Right atrium auricular region (tissue), 2 donors: Measurements from ENCODE around the gene DNAJA3. TPM values are rescaled to one million over a fixed set of nuclear protein-coding genes. Genes with fewer than 3 reads are reported as not detected.

ENCODE experiments used
- DNase-seq: peaks from one replicate; pipeline ENCODE4 v3.0.0-alpha.2; 2019; ENCODE audit warnings: low spot score
- H3K27ac ChIP-seq, 2 donors: fragments of 200-600 bp; sonication (generic); 1 replicate in 1 of 2; 2 replicates in 1 of 2; pipeline ENCODE4 v1.5.1; 2016 to 2019
- H3K27me3 ChIP-seq, 2 donors: fragments of 200-600 bp; sonication (generic); one replicate each; pipeline versions ENCODE4 v1.5.1 to v1.6.0; 2017 to 2019
- H3K36me3 ChIP-seq: fragments of 200-600 bp; sonication (generic); one replicate; pipeline ENCODE4 v1.5.1; 2016
- H3K4me1 ChIP-seq, 2 donors: fragments of 200-600 bp; sonication (generic); one replicate each; pipeline versions ENCODE4 v1.5.1 to v1.6.0; 2017 to 2019
- H3K4me3 ChIP-seq, 2 donors: fragments of 200-600 bp; sonication (generic); 1 replicate in 1 of 2; 2 replicates in 1 of 2; pipeline ENCODE4 v1.5.1; 2017 to 2019; ENCODE audit warnings: mild to moderate bottlenecking in 1 of 2, moderate library complexity in 1 of 2
- H3K9me3 ChIP-seq, 2 donors: fragments of 200-600 bp; sonication (generic); one replicate each; pipeline ENCODE4 v1.5.1; 2019
- total RNA-seq, 2 donors: library from RNA; depleted of rRNA; stranded (reverse); fragments of >200 nt; gene quantifications; one replicate each; pipeline ENCODE4 v1.1.0, GENCODE V29; 2016
- TF ChIP-seq, protein P1 (sequence below), 2 donors: fragments of 200-600 bp; sonication (generic); IDR thresholded peaks; one replicate each; pipeline ENCODE4 v1.5.1; 2019; ENCODE audit warnings: antibody characterized with exemption in 2 of 2

The DNAJA3 gene
- total RNA-seq, 2 donors from 2014 or later: 47.6 to 50.5 TPM

DNA sequence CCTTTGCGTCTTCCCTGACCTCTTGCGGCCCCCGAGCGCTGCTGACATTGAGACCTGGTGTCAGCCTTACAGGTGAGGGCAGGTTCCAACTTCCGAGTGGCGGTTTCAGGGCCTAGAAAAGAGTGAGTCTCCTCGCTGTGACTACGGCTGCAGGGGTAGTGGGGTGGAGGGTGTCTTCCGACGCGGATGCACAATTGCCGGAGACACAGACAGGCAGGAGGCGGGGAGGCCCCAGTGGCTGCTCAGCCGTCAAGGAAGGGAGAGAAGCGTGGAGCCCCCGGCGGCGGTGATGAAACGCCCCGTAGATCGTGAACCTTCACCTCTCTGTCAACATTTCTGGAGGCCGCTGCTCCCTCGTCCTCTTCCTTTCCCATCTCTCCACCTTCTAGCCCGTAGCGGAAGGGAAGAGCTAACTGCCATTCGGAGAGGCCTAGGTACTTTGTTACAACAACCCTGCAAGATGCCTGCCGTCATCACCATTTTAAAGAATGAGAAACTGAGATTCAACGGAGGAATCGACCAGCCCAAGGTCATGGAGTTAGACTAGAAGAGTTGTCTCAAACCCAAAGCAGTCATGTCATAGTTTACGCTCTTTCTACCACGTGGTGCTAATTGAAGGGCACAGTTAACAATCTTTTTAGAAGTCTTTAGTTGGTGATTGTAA lies 485 bp downstream of the DNAJA3 start:
- TF ChIP-seq, protein P1, sequence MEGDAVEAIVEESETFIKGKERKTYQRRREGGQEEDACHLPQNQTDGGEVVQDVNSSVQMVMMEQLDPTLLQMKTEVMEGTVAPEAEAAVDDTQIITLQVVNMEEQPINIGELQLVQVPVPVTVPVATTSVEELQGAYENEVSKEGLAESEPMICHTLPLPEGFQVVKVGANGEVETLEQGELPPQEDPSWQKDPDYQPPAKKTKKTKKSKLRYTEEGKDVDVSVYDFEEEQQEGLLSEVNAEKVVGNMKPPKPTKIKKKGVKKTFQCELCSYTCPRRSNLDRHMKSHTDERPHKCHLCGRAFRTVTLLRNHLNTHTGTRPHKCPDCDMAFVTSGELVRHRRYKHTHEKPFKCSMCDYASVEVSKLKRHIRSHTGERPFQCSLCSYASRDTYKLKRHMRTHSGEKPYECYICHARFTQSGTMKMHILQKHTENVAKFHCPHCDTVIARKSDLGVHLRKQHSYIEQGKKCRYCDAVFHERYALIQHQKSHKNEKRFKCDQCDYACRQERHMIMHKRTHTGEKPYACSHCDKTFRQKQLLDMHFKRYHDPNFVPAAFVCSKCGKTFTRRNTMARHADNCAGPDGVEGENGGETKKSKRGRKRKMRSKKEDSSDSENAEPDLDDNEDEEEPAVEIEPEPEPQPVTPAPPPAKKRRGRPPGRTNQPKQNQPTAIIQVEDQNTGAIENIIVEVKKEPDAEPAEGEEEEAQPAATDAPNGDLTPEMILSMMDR (IDR thresholded peaks at IDR 0.05): no peak
- peaks cover under 1% of the 10 kb centered on the region for H3K36me3 ChIP-seq
- H3K9me3 ChIP-seq: no peaks in the 10 kb centered on the region
- peak overlapping the region; percentile 93 to 95 for H3K4me3 ChIP-seq
- no peaks in the 10 kb centered on the region for H3K27me3 ChIP-seq
- peak overlapping the region; percentile 92 for H3K27ac ChIP-seq
- no peak for DNase-seq
- H3K4me1 ChIP-seq: peaks cover 0 to 25% of the 10 kb centered on the region in 2 donors

DNA sequence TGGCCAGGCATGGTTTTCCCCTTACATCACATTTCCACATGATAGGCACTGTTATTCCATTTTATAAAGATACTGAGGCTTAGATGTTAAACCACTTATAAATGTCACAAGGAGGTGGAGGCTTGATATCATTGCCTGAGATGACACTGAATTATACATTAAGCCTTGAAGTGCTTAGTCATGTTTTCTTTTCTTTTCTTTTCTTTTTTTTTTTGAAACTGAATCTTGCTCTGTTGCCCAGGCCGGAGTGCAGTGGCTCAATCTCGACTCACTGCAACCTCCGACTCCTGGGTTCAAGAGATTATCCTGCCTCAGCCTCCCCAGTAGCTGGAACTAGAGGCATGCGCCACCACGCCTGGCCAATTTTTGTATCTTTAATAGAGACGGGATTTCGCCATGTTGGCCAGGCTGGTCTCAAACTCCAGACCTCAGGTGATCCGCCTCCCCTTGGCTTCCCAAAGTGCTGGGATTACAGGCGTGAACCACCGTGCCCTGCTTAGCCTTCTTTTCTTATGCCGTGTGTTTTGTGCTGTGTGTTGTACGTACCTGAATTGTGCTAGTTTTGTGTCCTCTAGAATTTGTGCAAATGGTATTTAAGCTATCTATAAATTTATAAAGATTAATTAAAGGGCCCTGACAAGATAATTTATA lies 1.2 kb downstream of the DNAJA3 start:
- Histone ChIP-seq H3K27ac (peak overlapping the region in 1 of 2 donors; percentile 92), H3K9me3 (no peaks in the 10 kb centered on the region), H3K4me1 (peaks cover 0 to 25% of the 10 kb centered on the region in 2 donors), H3K4me3 (peak overlapping the region; percentile 93 to 95), H3K36me3 (peaks cover 7% of the 10 kb centered on the region), H3K27me3 (no peaks in the 10 kb centered on the region)
- TF ChIP-seq, protein P1 (IDR thresholded peaks at IDR 0.05): no peak
- DNase-seq: no peak

DNA sequence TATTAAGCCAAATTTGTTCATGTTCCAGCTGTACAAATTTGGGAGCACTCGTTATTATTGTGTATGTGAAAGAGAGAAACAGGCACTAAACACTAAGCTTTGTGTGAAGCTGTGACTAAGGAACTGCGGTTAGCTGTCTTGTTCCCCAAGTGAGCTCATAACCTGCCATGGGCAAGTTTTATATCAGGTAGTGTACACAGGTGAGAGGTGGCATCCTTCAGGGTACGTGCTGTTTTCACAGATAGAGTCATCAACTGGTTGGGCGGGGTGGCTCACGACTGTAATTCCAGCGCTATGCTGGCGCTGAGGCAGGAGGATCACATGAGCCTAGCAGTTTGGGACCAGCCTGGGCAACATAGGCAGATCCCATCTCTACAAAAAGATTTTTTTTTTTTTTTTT lies 2.8 kb downstream of the DNAJA3 start:
- H3K4me3 ChIP-seq: no peak overlapping the region
- H3K36me3 ChIP-seq: peaks cover 11% of the 10 kb centered on the region
- DNase-seq: no peak
- no peaks in the 10 kb centered on the region for H3K9me3 ChIP-seq
- H3K27me3 ChIP-seq: no peaks in the 10 kb centered on the region
- peaks cover 0 to 25% of the 10 kb centered on the region in 2 donors for H3K4me1 ChIP-seq
- no peak overlapping the region for H3K27ac ChIP-seq
- TF ChIP-seq, protein P1 (IDR thresholded peaks at IDR 0.05): no peak

DNA sequence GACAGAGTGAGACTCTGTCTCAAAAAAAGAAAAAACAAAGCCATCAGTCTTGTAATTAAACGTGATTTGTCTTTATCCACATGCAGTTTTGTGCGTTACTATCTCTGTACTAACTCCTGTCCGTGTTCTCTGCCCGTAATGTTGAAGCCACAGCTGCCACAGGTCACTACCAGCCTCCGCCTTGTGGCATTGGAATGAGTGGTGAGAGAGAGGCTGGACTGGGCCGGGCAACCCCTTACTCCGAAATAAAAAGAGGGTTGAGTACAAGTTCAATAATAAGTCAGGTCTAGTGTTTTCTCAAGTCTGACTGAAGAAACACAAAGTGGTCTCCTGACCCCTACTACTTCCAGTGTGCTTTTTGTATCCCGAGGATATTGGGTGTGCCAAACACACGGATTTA lies 5.4 kb downstream of the DNAJA3 start:
- H3K4me1 ChIP-seq: peaks cover 0 to 18% of the 10 kb centered on the region in 2 donors
- H3K27ac ChIP-seq: no peak overlapping the region
- H3K4me3 ChIP-seq: no peak overlapping the region
- no peaks in the 10 kb centered on the region for H3K27me3 ChIP-seq
- no peaks in the 10 kb centered on the region for H3K9me3 ChIP-seq
- DNase-seq: no peak
- TF ChIP-seq, protein P1 (IDR thresholded peaks at IDR 0.05): no peak
- peaks cover 28% of the 10 kb centered on the region for H3K36me3 ChIP-seq

DNA sequence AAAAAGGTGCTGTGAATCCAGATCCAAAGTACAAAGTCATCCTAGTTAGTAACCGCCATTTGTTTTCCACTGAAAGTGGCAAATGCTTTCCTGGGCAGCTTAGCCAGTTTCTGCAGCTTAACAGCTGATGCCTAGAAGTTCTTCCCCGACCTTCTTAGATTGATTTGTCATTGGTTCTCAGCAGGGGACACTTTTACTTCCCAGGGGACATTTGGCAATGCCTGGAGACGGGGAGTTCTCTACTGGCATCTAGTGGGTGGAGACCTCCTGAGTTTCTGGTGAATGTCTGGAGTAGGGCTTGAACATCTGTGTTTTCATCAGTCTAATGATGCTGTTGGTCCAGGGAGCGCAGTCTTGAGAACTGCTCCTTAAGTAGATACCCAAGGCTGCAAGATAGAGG lies 7.6 kb downstream of the DNAJA3 start:
- peaks cover 50% of the 10 kb centered on the region for H3K36me3 ChIP-seq
- H3K4me3 ChIP-seq: no peak overlapping the region
- no peaks in the 10 kb centered on the region for H3K4me1 ChIP-seq
- no peak for DNase-seq
- H3K27me3 ChIP-seq: no peaks in the 10 kb centered on the region
- TF ChIP-seq, protein P1 (IDR thresholded peaks at IDR 0.05): no peak
- no peaks in the 10 kb centered on the region for H3K9me3 ChIP-seq
- no peak overlapping the region for H3K27ac ChIP-seq
